Neutrophil (primary cell): ENCODE results near the gene ADPGK.
A peak's percentile ranks its signal among the peaks of the same experiment; 100 is the strongest.

Experiments used
- H3K27ac ChIP-seq: fragments of 200-600 bp; sonication (generic); 2 replicates; pipeline ENCODE4 v1.5.1; 2016; ENCODE audit warnings: mild to moderate bottlenecking, moderate library complexity
- H3K27me3 ChIP-seq: fragments of 200-600 bp; sonication (generic); 2 replicates; pipeline ENCODE4 v1.6.0; 2016; ENCODE audit warnings: mild to moderate bottlenecking
- H3K36me3 ChIP-seq: fragments of 200-600 bp; sonication (generic); 2 replicates; pipeline ENCODE4 v1.5.1; 2017
- H3K4me1 ChIP-seq, 2 experiments: fragments of 200-600 bp in 1 of 2; sonication (generic) in 1 of 2; 1 replicate in 1 of 2; 2 replicates in 1 of 2; pipeline versions ENCODE4 v1.5.1 to v1.6.1; 2013 to 2016; ENCODE audit warnings: low read depth in 1 of 2, low read length in 1 of 2, mild to moderate bottlenecking in 1 of 2, moderate library complexity in 1 of 2; ENCODE audit not compliant: control insufficient read depth in 1 of 2, insufficient read depth in 1 of 2
- H3K4me3 ChIP-seq, 2 experiments: fragments of 200-600 bp in 1 of 2; sonication (generic) in 1 of 2; 1 replicate in 1 of 2; 2 replicates in 1 of 2; pipeline ENCODE4 v1.5.1; 2013 to 2016; ENCODE audit warnings: low read depth in 1 of 2, low read length in 1 of 2, mild to moderate bottlenecking in 1 of 2, moderate library complexity in 1 of 2
- H3K9me3 ChIP-seq: fragments of 200-600 bp; sonication (generic); 2 replicates; pipeline ENCODE4 v1.5.1; 2016
- CTCF ChIP-seq: fragments of 200-600 bp; sonication (generic); IDR thresholded peaks from 2 replicates; pipeline ENCODE4 v1.5.1; 2016; ENCODE audit warnings: antibody characterized with exemption

ADPGK gene

GRCh38 chr15:72774696-72775383, 8.7 kb downstream of the ADPGK start:
- peaks cover 21 to 22% of the 10 kb centered on the region in 2 experiments for H3K4me1 ChIP-seq
- H3K4me3 ChIP-seq, result no peak overlapping the region
- H3K9me3 ChIP-seq, result no peaks in the 10 kb centered on the region
- peak overlapping the region; percentile 78 for H3K27ac ChIP-seq
- TF ChIP-seq CTCF, result no peak
- H3K27me3 ChIP-seq, result no peaks in the 10 kb centered on the region
- peaks cover 69% of the 10 kb centered on the region for H3K36me3 ChIP-seq

- Histone ChIP-seq H3K4me1 (peaks cover 14 to 15% of the 10 kb centered on the region in 2 experiments), H3K36me3 (peaks cover 68% of the 10 kb centered on the region), H3K27ac (no peak overlapping the region), H3K4me3 (no peak overlapping the region), H3K27me3 (no peaks in the 10 kb centered on the region), H3K9me3 (no peaks in the 10 kb centered on the region)
- no peak for TF ChIP-seq CTCF
These were observed 12.2 kb downstream of the ADPGK start for GRCh38 chr15:72771329-72771725.

GRCh38 chr15:72770673-72771328, 12.8 kb downstream of the ADPGK start:
- Histone ChIP-seq H3K4me3 (no peak overlapping the region), H3K9me3 (no peaks in the 10 kb centered on the region), H3K36me3 (peaks cover 74% of the 10 kb centered on the region), H3K27ac (no peak overlapping the region), H3K27me3 (no peaks in the 10 kb centered on the region), H3K4me1 (peaks cover 14 to 15% of the 10 kb centered on the region in 2 experiments)
- no peak for TF ChIP-seq CTCF

- H3K4me1 ChIP-seq, result no peaks in the 10 kb centered on the region
- H3K4me3 ChIP-seq, result no peak overlapping the region
- H3K27me3 ChIP-seq, result no peaks in the 10 kb centered on the region
- TF ChIP-seq CTCF, result no peak
- peaks cover 83% of the 10 kb centered on the region for H3K36me3 ChIP-seq
- no peak overlapping the region for H3K27ac ChIP-seq
- no peaks in the 10 kb centered on the region for H3K9me3 ChIP-seq
These were observed 16.8 kb downstream of the ADPGK start for GRCh38 chr15:72766780-72767179.

GRCh38 chr15:72766025-72766424, 17.5 kb downstream of the ADPGK start:
- no peaks in the 10 kb centered on the region for H3K4me1 ChIP-seq
- no peak for TF ChIP-seq CTCF
- peaks cover 83% of the 10 kb centered on the region for H3K36me3 ChIP-seq

More at GRCh38 chr15:72766025-72766424, 17.5 kb downstream of the ADPGK start:
- Histone ChIP-seq H3K27me3 (no peaks in the 10 kb centered on the region), H3K4me3 (no peak overlapping the region), H3K27ac (no peak overlapping the region), H3K9me3 (no peaks in the 10 kb centered on the region)
